Aorta (tissue), 5 donors: ENCODE results near the gene SLC8A1. TPM values are rescaled to one million over a fixed set of nuclear protein-coding genes. Genes with fewer than 3 reads are reported as not detected.

ENCODE experiments used
- ATAC-seq: fragments of 200-7000 bp; cut with Tn5 transposase; one replicate; pipeline ENCODE4 v1.9.1; 2022; ENCODE audit warnings: moderate library complexity; ENCODE audit not compliant: low FRiP score
- DNase-seq, 2 donors: peaks; one replicate each; pipeline ENCODE4 v3.0.0-alpha.2; 2020
- H3K27ac ChIP-seq, 2 donors: one replicate each; pipeline ENCODE4 v1.5.1; 2013; ENCODE audit warnings: low read length in 2 of 2, mild to moderate bottlenecking in 2 of 2, moderate library complexity in 2 of 2, control low read depth in 1 of 2, inconsistent platforms in 1 of 2, low read depth in 1 of 2
- H3K27me3 ChIP-seq, 2 donors: one replicate each; pipeline ENCODE4 v1.6.1; 2013; ENCODE audit warnings: control low read depth in 1 of 2, low read length in 1 of 2, mild to moderate bottlenecking in 1 of 2, moderate library complexity in 1 of 2; ENCODE audit not compliant: insufficient read depth in 2 of 2, control insufficient read depth in 1 of 2
- H3K36me3 ChIP-seq, 2 donors: one replicate each; pipeline ENCODE4 v1.6.1; 2013; ENCODE audit warnings: control low read depth in 1 of 2, low read length in 1 of 2, mild to moderate bottlenecking in 1 of 2; ENCODE audit not compliant: insufficient read depth in 2 of 2, control insufficient read depth in 1 of 2
- H3K4me1 ChIP-seq, 2 donors: one replicate each; pipeline ENCODE4 v1.6.1; 2013; ENCODE audit warnings: low read length in 2 of 2, control low read depth in 1 of 2, mild to moderate bottlenecking in 1 of 2, moderate library complexity in 1 of 2; ENCODE audit not compliant: insufficient read depth in 2 of 2, control insufficient read depth in 1 of 2
- H3K4me3 ChIP-seq, 2 donors: one replicate each; pipeline ENCODE4 v1.5.1; 2013; ENCODE audit warnings: low read length in 2 of 2, control low read depth in 1 of 2, mild to moderate bottlenecking in 1 of 2
- H3K9me3 ChIP-seq: one replicate; pipeline ENCODE4 v1.6.1; 2013; ENCODE audit warnings: mild to moderate bottlenecking, low read length; ENCODE audit not compliant: control insufficient read depth
- WGBS, 2 donors: extraction: QIAGEN DNeasy Blood & Tissue Kit; methylation state at CpG; one replicate each; pipeline ENCODE4 v1.1.7; 2013; 5-methylcytosine and 5-hydroxymethylcytosine counted together
- intact Hi-C, 2 donors: fragments of 100-400 bp; cut with DNase I; formaldehyde crosslinking; loops; one replicate each; pipeline versions ENCODE4 v1.14.2 to v1.15.0; 2022
- polyA plus RNA-seq, 2 donors: library from polyadenylated mRNA; stranded (reverse); fragments of 200-250 nt; gene quantifications; one replicate each; pipeline ENCODE4 v1.2.3, GENCODE V29; 2013
- total RNA-seq, 2 donors: library from RNA; stranded (reverse); fragmentation: NEBNext Ultra II Directional; extraction: Animal tissue kit (Norgen Biotek cat#: 25700); gene quantifications; one replicate each; pipeline ENCODE4 v1.2.1, GENCODE V29; 2021
- donor health status: healthy with polysubstance abuse.
- donor health status: Bipolar disorder and iron deficiency.
- donor health status: DM: no; HTN: no; CAD: no.
- donor health status: DM: no; HTN: no; CAD: no.
- donor health status: DM: yes; HTN: yes; CAD: no.

Gene SLC8A1
- total and polyA plus RNA-seq, 4 donors = 0.38 to 35.9 (median 15.7) TPM

GRCh38 chr2:40115348-40115747, 336.5 kb downstream of the SLC8A1 start:
- intact Hi-C loops = no loop called here
- ATAC-seq (no peak), DNase-seq (no peak)

GRCh38 chr2:40113997-40114396, 337.9 kb downstream of the SLC8A1 start:
- WGBS, 2 donors = 91 to 93% methylated on average over 4 of the region's 4 CpGs
- intact Hi-C loops = no loop called here
- Histone ChIP-seq H3K9me3 (no peaks in the 10 kb centered on the region), H3K4me3 (no peak overlapping the region), H3K4me1 (no peaks in the 10 kb centered on the region), H3K36me3 (no peaks in the 10 kb centered on the region), H3K27ac (no peak overlapping the region), H3K27me3 (no peaks in the 10 kb centered on the region)
- ATAC-seq (no peak), DNase-seq (no peak)

More at GRCh38 chr2:40115348-40115747, 336.5 kb downstream of the SLC8A1 start:
- 96% methylated on average over 12 of the region's 12 CpGs for WGBS, 2 donors
- H3K27ac ChIP-seq = no peak overlapping the region
- H3K4me3 ChIP-seq = no peak overlapping the region
- no peaks in the 10 kb centered on the region for H3K27me3 ChIP-seq
- H3K4me1 ChIP-seq = no peaks in the 10 kb centered on the region
- H3K36me3 ChIP-seq = no peaks in the 10 kb centered on the region
- H3K9me3 ChIP-seq = no peaks in the 10 kb centered on the region

GRCh38 chr2:40113272-40113968, 338.5 kb downstream of the SLC8A1 start:
- intact Hi-C loops = no loop called here
- 47 to 49% methylated on average over 4 of the region's 4 CpGs for WGBS, 2 donors
- no peak for DNase-seq
- no peak overlapping the region for H3K27ac ChIP-seq
- no peak for ATAC-seq
- no peaks in the 10 kb centered on the region for H3K4me1 ChIP-seq
- no peaks in the 10 kb centered on the region for H3K36me3 ChIP-seq
- H3K4me3 ChIP-seq = no peak overlapping the region
- H3K9me3 ChIP-seq = no peaks in the 10 kb centered on the region
- no peaks in the 10 kb centered on the region for H3K27me3 ChIP-seq

GRCh38 chr2:40109381-40109780, 342.5 kb downstream of the SLC8A1 start:
- H3K27me3 ChIP-seq = no peaks in the 10 kb centered on the region
- no peak overlapping the region for H3K4me3 ChIP-seq
- H3K4me1 ChIP-seq = peaks cover 0 to 2% of the 10 kb centered on the region in 2 donors
- H3K36me3 ChIP-seq = no peaks in the 10 kb centered on the region
- ATAC-seq (no peak), DNase-seq (no peak)
- 95% methylated on average over 4 of the region's 4 CpGs for WGBS, 2 donors
- no peak overlapping the region for H3K27ac ChIP-seq
- intact Hi-C loops = no loop called here
- no peaks in the 10 kb centered on the region for H3K9me3 ChIP-seq

- Histone ChIP-seq H3K4me1 (peaks cover 0 to 2% of the 10 kb centered on the region in 2 donors), H3K36me3 (no peaks in the 10 kb centered on the region), H3K9me3 (no peaks in the 10 kb centered on the region), H3K27me3 (no peaks in the 10 kb centered on the region), H3K27ac (no peak overlapping the region), H3K4me3 (no peak overlapping the region)
- no peak for DNase-seq
- no peak for ATAC-seq
- intact Hi-C loops = no loop called here
- WGBS, 2 donors = 82 to 83% methylated on average over 4 of the region's 4 CpGs
Observed at GRCh38 chr2:40108851-40109250, 343.0 kb downstream of the SLC8A1 start.

GRCh38 chr2:40106061-40106460, 345.8 kb downstream of the SLC8A1 start:
- Histone ChIP-seq H3K27me3 (no peaks in the 10 kb centered on the region), H3K36me3 (no peaks in the 10 kb centered on the region), H3K27ac (no peak overlapping the region), H3K4me3 (no peak overlapping the region), H3K4me1 (peaks cover 0 to 2% of the 10 kb centered on the region in 2 donors), H3K9me3 (no peaks in the 10 kb centered on the region)
- intact Hi-C loops = no loop called here
- WGBS, 2 donors = 79 to 85% methylated on average over 2 of the region's 2 CpGs
- ATAC-seq (no peak), DNase-seq (no peak)

GRCh38 chr2:40105593-40105992, 346.3 kb downstream of the SLC8A1 start:
- Histone ChIP-seq H3K27ac (peak overlapping the region in 1 of 2 donors; percentile 25), H3K27me3 (no peaks in the 10 kb centered on the region), H3K4me1 (peaks cover 0 to 2% of the 10 kb centered on the region in 2 donors), H3K9me3 (no peaks in the 10 kb centered on the region), H3K4me3 (peak overlapping the region in 1 of 2 donors; percentile 64), H3K36me3 (no peaks in the 10 kb centered on the region)
- 25 to 27% methylated on average over 5 of the region's 5 CpGs for WGBS, 2 donors
- ATAC-seq (no peak), DNase-seq (no peak)
- intact Hi-C loops = no loop called here

GRCh38 chr2:40103590-40103989, 348.3 kb downstream of the SLC8A1 start:
- intact Hi-C loops = no loop called here
- no peaks in the 10 kb centered on the region for H3K9me3 ChIP-seq
- H3K4me1 ChIP-seq = peaks cover 0 to 2% of the 10 kb centered on the region in 2 donors
- ATAC-seq = no peak
- no peaks in the 10 kb centered on the region for H3K27me3 ChIP-seq
- no peak overlapping the region for H3K4me3 ChIP-seq
- no peak overlapping the region for H3K27ac ChIP-seq
- DNase-seq = no peak
- no peaks in the 10 kb centered on the region for H3K36me3 ChIP-seq
- 8 to 10% methylated on average over 2 of the region's 2 CpGs for WGBS, 2 donors

- ATAC-seq (no peak), DNase-seq (no peak)
- Histone ChIP-seq H3K9me3 (no peaks in the 10 kb centered on the region), H3K36me3 (no peaks in the 10 kb centered on the region), H3K27ac (no peak overlapping the region), H3K27me3 (no peaks in the 10 kb centered on the region), H3K4me3 (no peak overlapping the region), H3K4me1 (peaks cover 0 to 2% of the 10 kb centered on the region in 2 donors)
- intact Hi-C loops = no loop called here
- WGBS, 2 donors = 52 to 63% methylated on average over 3 of the region's 3 CpGs
Observed at GRCh38 chr2:40103163-40103562, 348.7 kb downstream of the SLC8A1 start.
